Stimulated activated CD8-positive, alpha-beta memory T cell treated with anti-CD3 and anti-CD28 coated beads, Interleukin-7, amount 100 ng/mL, for 4 hours (primary cell): ENCODE results near the gene RENBP.

Experiments
- DNase-seq, 2 donors: peaks; one replicate each; pipeline ENCODE4 v3.0.0-alpha.2; 2020; ENCODE audit warnings: low read depth in 2 of 2

The RENBP gene

DNA sequence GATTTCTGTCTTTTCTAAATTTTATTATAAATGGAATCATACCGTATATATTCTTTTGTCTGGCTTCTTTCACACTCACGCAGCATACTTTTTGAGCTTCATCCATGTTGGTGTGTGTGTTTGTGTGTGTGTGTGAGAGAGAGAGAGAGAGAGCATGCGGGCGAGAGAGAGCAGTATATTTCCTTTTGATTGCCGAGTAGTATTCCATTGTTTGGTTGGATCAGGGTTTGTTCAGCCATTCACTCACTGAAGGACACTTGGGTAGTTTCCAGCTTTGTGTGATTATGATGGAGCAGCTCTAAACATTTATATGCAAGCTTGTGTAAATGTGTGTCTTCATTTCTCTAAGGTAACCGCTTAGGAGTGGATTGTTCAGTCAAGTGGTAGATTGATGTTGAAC lies 55.3 kb downstream of the RENBP start:
- DNase-seq: no peak

DNA sequence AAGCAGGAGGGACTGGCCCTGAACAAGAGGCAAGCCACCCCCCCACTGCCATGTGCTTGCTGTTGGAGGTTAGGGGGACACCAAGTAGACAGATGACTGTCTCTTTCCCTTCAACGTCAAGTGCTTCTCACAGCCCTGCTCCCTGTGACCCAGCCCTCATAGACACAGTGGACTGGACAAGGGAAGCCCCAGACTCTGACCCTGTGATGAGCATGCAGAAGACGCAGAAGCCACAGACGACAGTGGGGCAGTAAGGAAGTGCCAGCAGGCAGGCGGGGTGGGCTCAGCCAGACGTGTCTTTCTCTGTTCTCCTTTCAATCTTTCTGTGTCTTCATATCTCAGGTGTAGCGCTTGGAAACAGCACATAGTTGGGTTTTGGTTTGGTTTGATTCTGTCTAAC lies 56.1 kb downstream of the RENBP start:
- no peak for DNase-seq

DNA sequence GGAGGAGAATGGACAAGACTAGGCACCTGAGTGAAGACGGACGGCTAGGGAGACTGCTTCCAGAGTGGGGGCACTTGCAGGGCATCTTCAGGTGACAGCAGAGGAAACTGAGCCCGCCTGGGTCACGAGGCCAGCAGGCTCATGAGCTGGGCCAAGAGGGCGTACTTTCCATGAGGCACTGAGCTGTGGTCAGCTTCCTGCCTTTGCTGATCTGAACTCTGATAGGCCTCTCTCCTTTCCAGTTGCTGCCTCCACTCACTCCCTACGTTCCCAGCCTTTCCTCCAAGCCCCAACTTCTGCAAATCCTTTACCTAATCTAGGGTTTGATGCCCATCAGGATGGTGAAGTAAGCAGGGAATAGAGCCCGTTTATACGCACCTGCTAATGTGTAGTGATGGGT lies 57.1 kb downstream of the RENBP start:
- no peak for DNase-seq

DNA sequence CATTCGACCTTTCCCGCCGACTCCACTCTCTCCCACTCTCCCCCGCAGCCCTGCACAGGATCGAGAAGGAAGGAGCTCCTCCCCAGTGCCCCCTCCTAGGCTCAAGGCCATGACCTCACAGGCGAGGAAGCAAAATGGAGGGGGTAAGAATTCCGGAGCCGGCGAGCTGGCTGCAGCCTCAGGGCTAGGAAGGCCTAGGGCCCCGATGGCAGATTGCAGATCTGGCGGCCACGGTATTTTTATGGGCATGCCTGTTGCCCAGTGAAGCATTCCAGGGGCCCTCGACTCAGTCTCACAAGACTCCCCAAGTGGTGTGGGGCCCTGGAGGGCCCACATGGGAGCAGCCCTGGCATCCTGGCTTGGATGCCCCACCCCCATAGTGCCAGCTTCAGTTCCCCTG lies 57.5 kb downstream of the RENBP start:
- DNase-seq: no peak

DNA sequence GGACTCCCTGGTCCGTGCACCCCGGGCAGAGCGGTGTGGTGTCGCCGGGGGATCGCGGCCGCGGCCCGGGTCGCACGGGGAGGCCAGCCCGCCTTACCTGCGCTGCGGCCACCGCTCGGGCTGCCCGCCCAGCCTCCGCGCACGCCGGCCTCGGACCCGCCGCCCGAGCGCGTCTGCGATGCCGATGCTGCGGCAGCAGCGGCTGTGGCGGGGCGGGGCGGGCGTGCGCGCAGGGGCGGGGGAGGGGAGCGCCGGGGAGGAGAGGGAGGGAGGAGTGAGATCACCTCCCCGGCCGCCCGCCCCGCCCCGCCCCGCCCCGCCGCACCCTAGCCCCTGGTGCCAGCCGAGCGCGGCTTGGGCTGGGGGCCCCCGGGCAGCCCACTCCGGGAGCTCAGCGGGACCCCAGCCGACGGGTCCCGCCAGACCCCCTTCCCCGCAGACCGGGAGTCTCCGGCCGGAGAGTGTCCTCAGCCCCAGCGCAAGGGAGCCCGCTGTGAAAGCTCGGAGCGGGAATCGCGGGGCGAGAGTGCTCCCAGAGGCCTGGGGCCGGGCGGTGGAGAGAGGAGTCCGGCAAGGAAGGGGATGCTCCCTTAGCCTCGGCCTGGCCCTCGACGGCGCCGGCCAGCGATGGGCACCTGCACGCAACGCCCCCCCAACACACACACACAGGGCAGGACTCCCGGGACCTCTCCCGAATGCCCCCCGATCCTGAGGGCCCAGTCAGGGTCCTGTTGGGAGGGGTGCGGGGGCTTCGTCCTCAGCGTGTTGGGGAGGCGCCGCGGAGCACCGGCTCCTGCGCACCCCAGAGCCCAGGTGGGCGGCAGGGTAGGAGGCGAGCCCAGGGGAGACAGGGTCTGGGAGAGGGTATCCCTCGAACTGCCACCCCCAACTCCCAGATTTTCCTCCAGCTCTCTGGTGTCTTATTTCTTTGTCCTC lies 58.2 kb downstream of the RENBP start, which contains the start of gene L1CAM:
TSS of gene L1CAM (minus strand) at position 206 of the 936 bp plus-strand sequence. CDS start 10,337 bp downstream, outside the sequence.
- no peak for DNase-seq
